Measurements from ENCODE around the gene ZNF189.

- no peak for TF ChIP-seq CTCF (IDR thresholded peaks at IDR 0.05)
- TF ChIP-seq POLR2A (IDR thresholded peaks at IDR 0.05), result no peak
- TF ChIP-seq EP300 (IDR thresholded peaks at IDR 0.05), result no peak
Observed at GRCh38 chr9:101356619-101357018, 42.0 kb upstream of the ZNF189 start.

Measured in tibial nerve (tissue), 4 donors.